GM23248 (cell line): ENCODE data around the gene ANKS1B. TPM values are rescaled to one million over a fixed set of nuclear protein-coding genes. Genes with fewer than 3 reads are reported as not detected.

Source experiments
- DNase-seq: peaks from one replicate; pipeline ENCODE4 v3.0.0-alpha.2; 2015
- H2AFZ ChIP-seq: fragments of 200-600 bp; sonication (generic); 2 replicates; pipeline ENCODE4 v1.6.1; 2016; ENCODE audit warnings: antibody characterized with exemption
- H3F3A ChIP-seq: fragments of 200-600 bp; sonication (generic); 2 replicates; pipeline ENCODE4 v1.6.1; 2016; ENCODE audit warnings: mild to moderate bottlenecking, antibody characterized with exemption, mixed run types; ENCODE audit not compliant: insufficient read depth
- H3K27ac ChIP-seq: fragments of 200-600 bp; sonication (generic); 2 replicates; pipeline ENCODE4 v1.5.1; 2016; ENCODE audit warnings: mild to moderate bottlenecking
- H3K27me3 ChIP-seq: fragments of 200-600 bp; sonication (generic); replicated peaks from 2 replicates; pipeline ENCODE4 v1.6.1; 2016; ENCODE audit warnings: mild to moderate bottlenecking; ENCODE audit not compliant: insufficient read depth
- H3K36me3 ChIP-seq: fragments of 200-600 bp; sonication (generic); 2 replicates; pipeline ENCODE4 v1.6.1; 2016; ENCODE audit warnings: low read depth, mild to moderate bottlenecking
- H3K4me1 ChIP-seq: fragments of 200-600 bp; sonication (generic); 2 replicates; pipeline ENCODE4 v1.6.1; 2016; ENCODE audit warnings: mild to moderate bottlenecking; ENCODE audit not compliant: insufficient read depth
- H3K4me2 ChIP-seq: fragments of 200-600 bp; sonication (generic); one replicate; pipeline ENCODE4 v1.6.1; 2016; ENCODE audit warnings: mild to moderate bottlenecking; ENCODE audit not compliant: unreplicated experiment
- H3K4me3 ChIP-seq: fragments of 200-600 bp; sonication (generic); 2 replicates; pipeline ENCODE4 v1.5.1; 2016; ENCODE audit warnings: mild to moderate bottlenecking
- H3K79me2 ChIP-seq: fragments of 200-600 bp; sonication (generic); 2 replicates; pipeline ENCODE4 v1.6.1; 2016; ENCODE audit warnings: mild to moderate bottlenecking; ENCODE audit not compliant: insufficient read depth
- H3K9ac ChIP-seq: fragments of 200-600 bp; sonication (generic); 2 replicates; pipeline ENCODE4 v1.6.1; 2016; ENCODE audit warnings: mild to moderate bottlenecking
- H3K9me2 ChIP-seq: fragments of 200-600 bp; sonication (generic); 2 replicates; pipeline ENCODE4 v1.6.1; 2016; ENCODE audit warnings: mixed run types, mild to moderate bottlenecking, moderate library complexity; ENCODE audit not compliant: insufficient read depth
- H3K9me3 ChIP-seq: fragments of 200-600 bp; sonication (generic); one replicate; pipeline ENCODE4 v1.6.1; 2017; ENCODE audit warnings: low read depth
- H4K20me1 ChIP-seq: fragments of 200-600 bp; sonication (generic); 2 replicates; pipeline ENCODE4 v1.6.0; 2016; ENCODE audit not compliant: insufficient read depth
- EZH2 ChIP-seq: fragments of 200-600 bp; sonication (generic); IDR thresholded peaks from 2 replicates; pipeline ENCODE4 v1.6.1; 2018; ENCODE audit warnings: antibody characterized with exemption, mild to moderate bottlenecking; ENCODE audit not compliant: insufficient read depth, poor library complexity, severe bottlenecking
- EZH2phosphoT487 ChIP-seq: fragments of 200-600 bp; sonication (generic); IDR thresholded peaks from 2 replicates; pipeline ENCODE4 v1.6.1; 2018; ENCODE audit warnings: antibody characterized with exemption, moderate library complexity, mild to moderate bottlenecking, low read depth; ENCODE audit not compliant: insufficient read depth
- WGBS, 2 experiments: methylation state at CpG; one replicate each; pipeline ENCODE4 v1.1.6; 2015 to 2017; ENCODE audit warnings: low lambda C conversion rate in 2 of 2, low coverage in 1 of 2; ENCODE audit errors: missing lambda C conversion rate in 2 of 2; 5-methylcytosine and 5-hydroxymethylcytosine counted together
- in situ Hi-C: fragments of 300-500 bp; cut with MboI; formaldehyde crosslinking; loops from 2 replicates; pipeline ENCODE4 v1.15.0; 2020
- polyA plus RNA-seq: library from polyadenylated mRNA; unstranded; fragments of >200 nt; fragmentation: Nextera tagmentation; extraction: Ambion mirVana; gene quantifications from 2 replicates; pipeline ENCODE4 v1.2.1, GENCODE V29; 2016
- total RNA-seq: library from RNA; depleted of rRNA; stranded (reverse); fragments of >200 nt; shearing (Covaris generic); gene quantifications from 2 replicates; pipeline ENCODE4 v1.2.3, GENCODE V29; 2014

ANKS1B gene
- total and polyA plus RNA-seq, 2 experiments from 2014 or later: not detected

- TF ChIP-seq EZH2 (no peak), EZH2phosphoT487 (no peak)
- Histone ChIP-seq H3K4me1 (peaks cover 33% of the 10 kb centered on the region), H3F3A (peaks cover 14% of the 10 kb centered on the region), H3K9ac (peak overlapping the region; percentile 65), H3K4me2 (no peak overlapping the region), H3K79me2 (no peaks in the 10 kb centered on the region), H2AFZ (0 out of 2 replicates have a peak overlapping the region, but pooled peaks have one; percentile 24), H3K4me3 (no peak overlapping the region), H3K27ac (peak overlapping the region; percentile 87), H3K9me2 (no peaks in the 10 kb centered on the region), H3K9me3 (no peaks in the 10 kb centered on the region), H3K36me3 (no peaks in the 10 kb centered on the region), H3K27me3 (no peaks in the 10 kb centered on the region), H4K20me1 (no peaks in the 10 kb centered on the region)
- in situ Hi-C loops: no loop called here
- DNase-seq: peak; percentile 78
- WGBS, 2 experiments: 33 to 40% methylated on average over 5 of the region's 5 CpGs
Observed at GRCh38 chr12:98752726-98753125, 1232.0 kb downstream of the ANKS1B start.

- H3K27ac ChIP-seq: peak overlapping the region; percentile 87; the same call in 1 of the 2 replicates
- no peaks in the 10 kb centered on the region for H4K20me1 ChIP-seq
- H3K9ac ChIP-seq: no peak overlapping the region
- H3K79me2 ChIP-seq: no peaks in the 10 kb centered on the region
- H3K36me3 ChIP-seq: no peaks in the 10 kb centered on the region
- WGBS, 2 experiments: 78 to 90% methylated on average over 4 of the region's 4 CpGs
- in situ Hi-C loops: no loop called here
- no peak overlapping the region for H3K4me2 ChIP-seq
- no peaks in the 10 kb centered on the region for H3K27me3 ChIP-seq
- H3K9me3 ChIP-seq: no peaks in the 10 kb centered on the region
- H3F3A ChIP-seq: peaks cover 14% of the 10 kb centered on the region
- no peak overlapping the region for H3K4me3 ChIP-seq
- H2AFZ ChIP-seq: no peak overlapping the region
- TF ChIP-seq EZH2: no peak
- TF ChIP-seq EZH2phosphoT487: no peak
- H3K4me1 ChIP-seq: peaks cover 33% of the 10 kb centered on the region
- no peak for DNase-seq
- H3K9me2 ChIP-seq: no peaks in the 10 kb centered on the region
Observed at GRCh38 chr12:98751580-98752115, 1233.1 kb downstream of the ANKS1B start.

- Histone ChIP-seq H3K4me1 (peaks cover 30% of the 10 kb centered on the region), H3K4me3 (no peak overlapping the region), H3K27me3 (no peaks in the 10 kb centered on the region), H3K9me2 (no peaks in the 10 kb centered on the region), H3K79me2 (no peaks in the 10 kb centered on the region), H3K4me2 (no peak overlapping the region), H3K9me3 (no peaks in the 10 kb centered on the region), H2AFZ (no peak overlapping the region), H3K9ac (no peak overlapping the region), H4K20me1 (no peaks in the 10 kb centered on the region), H3K36me3 (no peaks in the 10 kb centered on the region), H3F3A (peaks cover 11% of the 10 kb centered on the region), H3K27ac (no peak overlapping the region)
- no peak for TF ChIP-seq EZH2
- no peak for TF ChIP-seq EZH2phosphoT487
- 53 to 60% methylated on average over 9 of the region's 9 CpGs for WGBS, 2 experiments
- peak; percentile 19 for DNase-seq
- in situ Hi-C loops: no loop called here
Observed at GRCh38 chr12:98750511-98750910, 1234.2 kb downstream of the ANKS1B start.

GRCh38 chr12:98748463-98748862 lies 1236.3 kb downstream of the ANKS1B start:
- no peaks in the 10 kb centered on the region for H3K79me2 ChIP-seq
- DNase-seq: no peak
- no peaks in the 10 kb centered on the region for H3K9me3 ChIP-seq
- no peaks in the 10 kb centered on the region for H3K36me3 ChIP-seq
- no peaks in the 10 kb centered on the region for H3K27me3 ChIP-seq
- H3K4me3 ChIP-seq: no peak overlapping the region
- TF ChIP-seq EZH2 (no peak), EZH2phosphoT487 (no peak)
- H3F3A ChIP-seq: peaks cover 4% of the 10 kb centered on the region; the same call in 1 of the 2 replicates
- in situ Hi-C loops: no loop called here
- H4K20me1 ChIP-seq: no peaks in the 10 kb centered on the region
- no peak overlapping the region for H3K27ac ChIP-seq
- no peak overlapping the region for H3K9ac ChIP-seq
- H3K4me1 ChIP-seq: peaks cover 10% of the 10 kb centered on the region
- no peak overlapping the region for H2AFZ ChIP-seq
- no peaks in the 10 kb centered on the region for H3K9me2 ChIP-seq
- WGBS, 2 experiments: 52 to 60% methylated on average over 3 of the region's 3 CpGs
- H3K4me2 ChIP-seq: no peak overlapping the region
